Endometrial microvascular endothelial cells (primary cell): ENCODE results near the gene PTPRN2. TPM values are rescaled to one million over a fixed set of nuclear protein-coding genes. Genes with fewer than 3 reads are reported as not detected.
"Not testable (repeated sequence)": the region's sequence is repeated elsewhere in the genome, so short reads cannot be mapped to it uniquely, and the experiment has no call there.

Source experiments
- in situ Hi-C: cut with HindIII; loops from 2 replicates; pipeline ENCODE4 v1.10.0; 2017; ENCODE audit warnings: low sequenced_read_pairs, low pct_unique_long_range_greater_than_20kb; ENCODE audit errors: inconsistent ontology term
- total RNA-seq: library from RNA; depleted of rRNA; stranded (reverse); fragments of >200 nt; gene quantifications from one replicate; pipeline ENCODE4 v1.2.3, GENCODE V29; 2015; ENCODE audit errors: inconsistent ontology term

PTPRN2 gene
- total RNA-seq, 1 donor from 2014 or later = 13.3 TPM

DNA sequence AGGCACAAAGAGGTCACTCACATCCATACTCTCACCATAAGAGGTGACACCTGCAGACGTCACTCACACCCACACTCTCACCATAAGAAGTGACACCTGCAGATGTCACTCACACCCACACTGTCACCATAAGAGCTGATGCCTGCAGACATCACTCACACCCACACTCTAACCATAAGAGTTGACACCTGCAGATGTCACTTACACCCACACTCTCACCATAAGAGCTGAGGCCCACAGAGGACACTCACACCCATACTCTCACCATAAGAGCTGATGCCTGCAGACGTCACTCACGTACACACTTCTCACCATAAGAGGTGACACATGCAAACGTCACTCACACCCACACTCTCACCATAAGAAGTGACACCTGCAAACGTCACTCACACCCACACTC lies 255.1 kb downstream of the PTPRN2 start:
- in situ Hi-C loops = not testable (repeated sequence)

DNA sequence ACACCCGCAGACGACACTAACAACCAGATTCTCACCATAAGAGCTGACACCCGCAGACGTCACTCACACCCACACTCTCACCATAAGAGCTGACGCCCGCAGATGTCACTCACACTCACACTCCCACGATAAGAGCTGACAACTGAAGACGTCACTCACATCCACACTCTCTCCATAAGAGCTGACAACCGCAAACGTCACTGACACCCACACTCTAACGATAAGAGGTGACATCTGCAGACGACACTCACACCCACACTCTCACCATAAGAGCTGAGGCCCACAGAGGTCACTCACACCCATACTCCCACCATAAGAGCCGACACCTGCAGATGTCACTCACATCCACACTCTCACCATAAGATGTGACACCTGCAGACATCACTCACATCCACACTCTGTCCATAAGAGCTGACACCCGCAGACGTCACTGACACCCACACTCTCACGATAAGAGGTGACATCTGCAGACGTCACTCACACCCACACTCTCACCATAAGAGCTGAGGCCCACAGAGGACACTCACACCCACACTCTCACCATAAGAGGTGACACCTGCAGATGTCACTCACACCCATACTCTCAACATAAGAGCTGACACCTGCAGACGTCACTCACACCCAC lies 255.7 kb downstream of the PTPRN2 start:
- in situ Hi-C loops = not testable (repeated sequence)

DNA sequence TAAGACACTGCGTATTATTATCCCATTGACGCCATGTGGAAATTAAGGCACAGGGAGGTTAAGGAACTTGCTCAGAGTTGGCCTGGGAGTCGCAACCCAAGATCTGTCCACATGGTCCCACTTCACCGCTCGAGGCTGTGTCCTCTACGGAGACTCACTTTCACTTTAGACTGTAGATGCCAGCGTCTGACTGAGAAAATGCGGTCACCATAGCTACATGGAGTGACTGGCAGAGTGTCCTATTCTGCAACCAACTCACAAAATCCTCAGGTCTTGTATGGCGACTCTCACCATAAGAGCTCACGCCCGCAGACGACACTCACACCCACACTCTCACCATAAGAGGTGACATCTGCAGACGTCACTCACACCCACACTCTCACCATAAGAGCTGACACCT lies 257.9 kb downstream of the PTPRN2 start:
- in situ Hi-C loops = no loop called here

DNA sequence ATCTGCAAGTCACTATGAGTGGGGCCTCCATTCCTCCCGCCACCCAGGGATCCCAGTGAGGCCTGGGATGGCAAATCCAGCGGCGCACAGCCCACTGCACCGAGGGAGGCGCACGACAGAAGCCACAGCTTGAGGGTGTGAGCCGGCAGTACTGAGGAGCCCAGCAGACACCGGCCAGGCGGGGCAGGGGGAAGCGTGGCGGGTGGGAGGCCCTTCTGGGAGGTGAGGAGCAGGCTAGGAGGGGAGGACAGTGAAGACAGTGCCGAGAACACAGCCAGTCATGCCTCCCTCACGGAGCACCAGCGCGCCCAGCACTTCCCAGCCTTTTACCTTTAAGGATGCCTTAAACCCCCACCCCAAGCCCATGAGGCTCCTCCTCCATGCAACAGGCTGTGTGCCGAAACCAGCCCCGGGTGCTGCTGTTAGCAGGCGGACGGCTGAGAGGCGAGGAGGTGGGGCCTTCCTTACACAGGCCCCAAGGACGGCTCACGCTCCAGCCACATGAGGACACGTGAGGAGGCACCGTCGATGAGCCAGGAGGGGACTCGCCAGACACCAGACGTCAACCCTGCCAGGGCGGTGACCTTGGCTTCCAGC lies 258.5 kb downstream of the PTPRN2 start:
- in situ Hi-C loops = no loop called here

DNA sequence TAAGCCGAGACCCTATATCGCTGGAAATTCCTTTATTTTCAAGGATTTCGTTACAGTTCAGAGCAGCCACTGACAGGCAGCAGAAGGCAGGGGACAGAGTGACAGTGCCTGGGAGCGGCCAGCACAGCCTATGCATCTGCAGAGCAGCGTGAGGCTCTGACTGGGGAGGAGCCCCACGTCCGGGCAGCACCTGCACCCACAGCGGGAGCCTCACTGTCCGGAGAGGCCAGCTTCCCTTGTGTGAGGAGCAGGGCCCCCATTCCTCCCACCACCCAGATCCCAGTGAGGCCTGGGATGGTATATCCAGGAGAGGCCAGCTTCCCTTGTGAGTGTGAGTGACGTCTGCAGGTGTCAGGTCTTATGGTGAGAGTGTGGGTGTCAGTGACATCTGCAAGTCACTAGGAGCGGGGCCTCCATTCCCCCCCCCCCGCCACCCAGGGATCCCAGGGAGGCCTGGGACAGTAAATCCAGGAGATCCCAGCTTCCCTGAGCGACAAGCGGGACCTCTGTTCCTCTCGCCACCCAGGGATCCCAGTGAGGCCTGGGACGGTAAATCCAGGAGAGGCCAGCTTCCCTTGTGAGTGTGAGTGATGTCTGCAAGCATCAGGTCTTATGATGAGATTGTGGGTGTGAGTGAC lies 259.1 kb downstream of the PTPRN2 start:
- in situ Hi-C loops = no loop called here

DNA sequence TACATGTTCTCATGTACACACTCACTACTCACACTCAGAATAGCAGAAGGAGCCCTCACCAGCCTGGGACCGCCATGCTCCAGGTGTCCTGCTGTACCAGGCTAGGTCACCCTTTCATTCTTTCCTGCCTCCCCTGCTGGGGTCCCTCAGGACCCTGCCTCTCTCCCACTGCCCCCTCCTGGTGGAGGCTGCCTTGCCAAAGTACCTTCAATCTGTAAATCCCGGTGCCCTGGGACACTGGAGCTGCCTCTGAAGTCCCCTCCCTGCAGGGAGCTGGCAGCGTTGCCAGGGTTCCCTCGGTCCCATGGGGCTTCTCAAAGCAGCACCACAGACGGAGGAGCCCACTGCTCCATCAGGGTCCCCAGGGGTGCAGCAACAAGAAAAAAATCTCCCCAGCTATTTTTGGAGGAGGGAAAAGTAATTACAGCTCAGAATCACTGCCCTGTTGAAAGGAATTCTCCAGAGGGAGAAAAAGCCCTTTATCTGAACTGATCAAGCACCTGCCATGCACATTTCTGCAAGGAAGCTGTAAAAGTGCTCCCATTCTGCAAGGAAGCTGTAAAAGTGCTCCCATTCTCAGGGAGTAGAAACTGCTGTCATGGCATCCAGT lies 259.9 kb downstream of the PTPRN2 start:
- in situ Hi-C loops = no loop called here

DNA sequence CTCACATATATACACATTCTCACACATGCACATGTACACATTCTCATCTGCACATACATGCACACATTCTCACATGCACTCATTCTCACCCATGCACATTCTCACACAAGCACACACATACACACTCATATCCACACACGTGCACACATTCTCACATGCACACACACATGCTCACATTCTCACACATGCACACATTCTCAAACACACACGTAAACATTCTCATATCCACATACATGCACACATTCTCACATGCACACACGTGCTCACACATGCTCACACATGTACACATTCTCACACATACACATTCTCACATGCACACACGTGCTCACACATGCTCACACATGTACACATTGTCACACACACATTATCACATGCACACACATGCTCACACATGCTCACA lies 260.6 kb downstream of the PTPRN2 start:
- in situ Hi-C loops = no loop called here

DNA sequence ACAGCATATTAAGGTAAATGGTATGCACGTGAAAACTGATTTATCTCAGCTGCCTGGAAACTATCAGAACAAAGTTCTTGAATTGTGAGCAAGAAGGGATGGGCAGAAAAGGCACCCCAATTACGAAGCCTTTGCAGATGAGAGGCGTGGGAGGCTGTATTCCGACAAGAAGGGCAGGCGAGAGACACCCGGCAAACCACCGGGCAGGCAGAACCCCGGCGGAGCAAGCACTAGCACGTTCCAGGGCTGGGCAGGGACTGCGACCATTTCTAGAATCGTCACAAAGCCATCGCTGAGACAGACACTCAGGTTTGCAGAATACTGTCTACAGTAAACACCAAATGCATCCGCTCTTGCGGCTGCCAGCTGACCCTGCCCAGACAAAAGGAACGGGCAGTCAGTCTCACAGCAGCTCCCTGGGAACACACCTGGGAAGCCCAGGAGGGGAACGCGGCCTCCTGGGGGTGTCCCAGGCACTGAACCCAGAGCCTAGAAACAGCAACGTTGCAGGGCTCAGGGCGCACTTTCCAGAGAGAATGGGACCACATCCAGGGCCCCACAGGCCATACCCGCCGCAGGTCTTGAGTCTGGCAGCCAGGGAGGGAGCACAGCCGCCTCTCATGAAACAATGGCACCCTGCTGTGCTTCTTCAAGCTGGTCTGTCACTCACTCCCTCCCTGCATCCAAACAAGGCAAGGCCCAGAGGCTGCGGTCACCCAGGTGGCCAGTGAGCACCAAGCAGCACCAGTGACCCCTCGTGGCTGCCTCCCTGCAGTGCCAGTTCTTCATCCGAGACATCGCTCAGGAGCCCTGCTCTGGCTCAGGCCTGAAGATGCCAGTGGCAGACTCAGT lies 261.9 kb downstream of the PTPRN2 start:
- in situ Hi-C loops = no loop called here

DNA sequence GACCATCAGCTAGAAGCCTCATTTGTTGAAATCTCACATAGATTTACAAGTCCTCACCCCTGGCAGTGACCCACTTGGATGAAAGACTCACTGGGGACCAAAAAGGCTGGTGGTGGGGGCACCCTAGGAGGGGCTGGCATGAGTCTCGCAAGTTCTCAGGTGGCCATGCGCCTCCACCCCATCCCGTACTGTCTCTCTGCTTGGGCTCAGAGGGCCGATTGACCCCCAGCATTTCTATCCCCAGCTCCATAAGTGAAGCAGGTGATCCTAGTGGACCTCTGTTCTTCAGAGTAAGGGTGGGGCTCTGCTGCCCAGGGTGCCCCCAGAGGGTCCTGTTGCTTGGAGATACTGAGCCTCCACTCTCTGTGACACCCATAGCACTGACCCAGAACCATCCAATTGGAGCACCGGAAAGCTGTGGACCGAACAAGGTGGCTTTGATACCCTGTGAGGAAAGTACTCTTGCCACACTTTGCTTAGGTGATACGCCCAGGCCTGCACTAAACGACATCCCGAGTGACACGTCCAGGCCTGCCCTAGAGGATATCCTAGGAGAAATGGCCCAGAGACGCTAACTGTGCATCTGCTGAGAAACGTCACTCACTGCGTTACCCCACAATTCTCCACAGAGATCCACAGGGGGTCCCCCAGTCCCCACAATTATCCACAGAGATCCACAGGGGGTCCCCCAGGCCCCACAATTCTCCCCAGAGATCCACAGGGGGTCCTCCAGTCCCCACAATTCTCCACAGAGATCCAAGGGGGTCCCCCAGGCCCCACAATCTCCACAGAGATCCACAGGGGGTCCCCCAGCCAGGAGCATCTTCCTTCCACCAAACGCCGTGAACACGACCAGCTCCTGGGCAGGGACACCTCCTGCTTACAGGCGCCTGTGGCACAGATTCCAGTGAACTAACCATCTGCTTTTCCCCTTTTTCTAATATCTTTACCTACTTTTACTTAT lies 262.9 kb downstream of the PTPRN2 start:
- in situ Hi-C loops = no loop called here

DNA sequence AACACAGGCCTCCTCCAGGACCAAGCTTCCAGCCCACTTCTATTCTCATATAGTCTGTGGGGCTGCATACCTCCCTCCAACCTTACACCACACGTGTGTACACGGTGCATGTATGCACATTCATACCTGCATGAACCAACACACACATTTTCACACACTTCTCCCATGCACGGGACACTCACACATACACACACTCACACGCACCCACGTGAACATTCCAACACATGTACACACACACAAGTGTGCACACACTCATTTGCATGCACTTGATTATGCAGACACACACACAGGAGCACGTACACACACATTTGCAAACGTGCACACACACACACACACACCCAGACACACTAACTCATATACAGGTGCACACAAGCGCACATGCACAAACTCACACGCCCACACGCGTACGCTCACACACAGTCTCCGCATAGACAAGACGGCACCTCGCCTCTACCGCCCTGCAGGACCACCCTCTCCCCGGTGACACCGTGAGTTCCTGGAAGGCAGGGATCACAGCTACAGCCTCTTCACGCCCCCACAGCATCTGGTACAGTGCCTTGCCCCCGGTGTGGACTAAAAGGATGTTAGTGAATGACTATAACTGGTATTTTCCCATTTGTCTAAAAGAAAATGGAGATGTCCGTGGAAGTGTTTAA lies 263.8 kb downstream of the PTPRN2 start:
- in situ Hi-C loops = no loop called here

DNA sequence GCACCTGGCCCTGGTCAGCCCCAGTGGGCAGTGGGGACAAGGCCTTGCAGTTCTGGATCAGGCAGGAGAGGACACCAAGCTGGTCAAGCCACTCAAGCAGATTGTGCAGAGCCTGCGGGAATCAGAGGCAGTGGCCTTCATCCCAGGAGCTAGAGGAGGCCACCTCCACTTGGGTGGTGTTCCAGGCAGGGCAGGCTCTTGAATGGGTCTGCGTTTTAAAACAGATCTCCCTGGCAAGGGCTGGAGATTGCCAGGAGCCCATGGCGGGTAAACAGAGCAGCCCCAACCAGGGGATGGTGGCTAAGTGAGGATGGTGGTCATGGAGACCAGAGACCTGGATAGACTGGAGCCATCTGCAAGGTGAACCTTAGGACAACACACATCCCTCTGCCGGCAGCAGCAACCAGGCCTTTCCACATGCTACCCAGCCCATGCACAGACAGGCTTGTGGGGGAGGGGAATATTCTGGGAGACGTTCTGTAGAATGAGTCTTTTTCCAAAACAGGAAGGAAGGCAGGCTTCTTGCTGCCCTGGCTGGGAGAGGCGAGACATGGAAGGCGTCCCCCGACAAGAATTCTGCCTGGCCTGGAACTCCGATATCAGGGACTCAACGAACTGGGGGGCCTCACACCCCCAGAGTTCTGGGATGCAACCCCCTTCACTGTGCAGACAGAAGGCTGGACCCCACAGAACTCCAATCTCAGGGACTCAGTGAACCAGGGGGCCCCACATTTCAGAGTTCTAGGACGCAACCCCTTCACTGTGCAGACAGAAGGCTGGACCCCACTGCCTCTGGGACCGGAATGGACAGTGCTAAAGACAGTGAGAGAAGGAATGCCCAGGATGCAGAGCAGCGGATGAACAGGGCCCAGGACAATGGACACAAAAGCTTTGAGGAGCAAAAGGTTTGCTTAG lies 264.8 kb downstream of the PTPRN2 start:
- in situ Hi-C loops = no loop called here

DNA sequence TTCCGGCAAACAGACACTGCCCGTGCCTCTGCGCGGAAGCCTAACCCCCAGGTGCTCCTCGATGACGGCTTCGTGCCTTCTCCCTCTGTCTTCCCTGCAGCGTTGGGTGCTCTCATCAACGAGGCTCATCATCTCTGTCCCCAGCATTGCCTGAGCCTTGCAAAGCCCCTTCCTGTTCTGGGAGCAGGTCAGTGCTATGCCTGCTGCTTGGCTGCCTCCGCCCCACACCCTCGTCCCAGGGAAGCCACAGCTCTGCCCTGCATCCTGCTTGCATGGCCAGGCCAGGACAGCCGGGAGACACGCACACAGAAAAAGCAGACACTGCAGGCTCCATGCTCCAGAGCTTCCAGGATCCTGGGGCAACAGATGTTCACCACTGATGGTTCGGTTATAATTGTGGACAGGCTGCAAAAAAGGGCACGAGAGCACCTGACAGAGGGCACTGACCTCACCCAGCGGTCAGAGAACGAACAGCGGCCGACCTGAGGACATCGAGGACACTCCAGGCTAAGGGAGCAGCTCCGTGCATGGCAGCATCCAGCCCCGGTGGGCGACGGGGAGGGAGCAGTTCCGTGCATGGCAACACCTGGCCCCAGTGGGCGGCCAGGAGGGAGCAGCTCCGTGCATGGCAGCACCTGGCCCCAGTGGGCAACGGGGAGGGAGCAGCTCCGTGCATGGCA lies 265.5 kb downstream of the PTPRN2 start:
- in situ Hi-C loops = no loop called here

DNA sequence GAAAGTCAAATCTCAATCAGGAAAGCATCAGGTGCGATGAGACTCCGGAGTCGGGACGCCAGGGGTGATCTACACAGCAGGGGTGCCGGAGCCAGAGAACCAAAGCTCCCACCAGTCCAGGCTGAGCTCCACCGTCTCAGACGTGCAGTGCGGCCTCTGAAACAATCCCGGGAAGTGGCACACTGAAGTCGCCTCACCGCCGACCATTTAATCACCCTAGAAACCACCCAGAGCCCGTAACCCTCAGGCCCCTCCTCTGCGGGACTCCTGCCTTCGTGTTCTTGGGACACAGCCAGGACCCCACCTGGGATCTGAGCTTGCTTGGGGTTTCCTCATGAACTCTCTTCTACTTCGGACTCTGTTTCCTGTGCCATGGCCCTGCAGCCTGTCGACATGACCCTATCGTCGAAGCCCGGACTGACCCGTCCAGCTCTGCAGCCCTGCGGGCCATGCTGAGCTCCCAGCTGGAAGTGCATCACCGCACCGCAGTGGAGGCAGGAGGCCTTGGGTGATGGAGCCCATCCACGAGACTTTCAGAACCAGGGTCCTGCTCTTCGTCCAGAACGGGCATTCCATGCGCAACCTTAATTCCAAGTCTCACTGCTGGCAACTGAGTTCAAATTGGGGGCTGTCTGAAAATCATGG lies 266.4 kb downstream of the PTPRN2 start:
- in situ Hi-C loops = no loop called here

DNA sequence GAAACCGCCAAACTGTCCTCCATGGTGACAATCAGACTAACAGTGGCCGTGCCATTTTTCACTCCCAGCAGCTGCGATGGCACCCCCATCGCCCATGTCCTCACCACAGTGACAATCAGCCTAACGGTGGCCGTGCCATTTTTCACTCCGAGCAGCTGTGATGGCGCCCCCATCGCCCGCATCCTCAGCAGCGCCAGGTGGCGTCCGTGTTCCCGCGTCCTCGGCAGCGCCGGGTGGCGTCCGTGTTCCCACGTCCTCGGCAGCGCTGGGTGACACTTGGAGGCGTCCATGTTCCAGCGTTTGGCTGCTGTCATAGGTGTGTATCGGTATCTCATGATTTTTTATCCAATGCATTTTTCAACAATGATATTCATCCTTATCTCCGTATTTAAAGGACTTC lies 267.3 kb downstream of the PTPRN2 start:
- in situ Hi-C loops = no loop called here

DNA sequence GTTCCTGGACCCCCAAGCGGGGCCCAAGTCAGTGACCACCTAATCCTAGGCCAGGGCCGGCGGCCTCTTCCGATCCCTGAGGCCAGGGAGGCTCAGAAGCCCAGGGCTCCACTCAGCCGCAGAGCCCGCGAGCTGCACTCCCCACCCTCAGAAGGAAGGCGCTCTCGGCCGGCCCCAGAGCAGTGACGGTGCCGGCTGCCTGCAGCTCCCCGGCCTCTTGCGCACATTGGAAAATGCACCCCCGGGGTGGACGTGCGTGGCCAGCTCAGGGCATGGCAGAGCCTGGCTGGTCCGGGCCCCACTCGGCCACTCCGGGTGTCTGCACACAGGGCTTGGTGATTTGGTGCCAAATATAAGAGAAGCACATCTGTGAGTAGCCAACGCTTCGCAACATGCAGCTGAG lies 269.1 kb downstream of the PTPRN2 start:
- in situ Hi-C loops = no loop called here
